SU-DHL-6 (cell line): ENCODE results near the gene LYPD3.

Experiments
- H2AFZ ChIP-seq: fragments of 200-600 bp; sonication (generic); 2 replicates; pipeline ENCODE4 v1.6.1; 2014; ENCODE audit warnings: low read depth, mild to moderate bottlenecking, moderate library complexity, mixed read lengths, antibody characterized with exemption, low read length; ENCODE audit not compliant: severe bottlenecking
- H3F3A ChIP-seq: fragments of 200-600 bp; shearing (Covaris generic); 2 replicates; pipeline ENCODE4 v1.6.0; 2016; ENCODE audit warnings: antibody characterized with exemption, mild to moderate bottlenecking; ENCODE audit not compliant: insufficient read depth
- H3K27ac ChIP-seq: fragments of 200-600 bp; sonication (generic); 2 replicates; pipeline ENCODE4 v1.5.1; 2016; ENCODE audit warnings: low read depth, mild to moderate bottlenecking, low read length, moderate library complexity, mixed read lengths
- H3K27me3 ChIP-seq: fragments of 200-600 bp; sonication (generic), shearing (Covaris generic); 2 replicates; pipeline ENCODE4 v1.6.0; 2014; ENCODE audit warnings: mild to moderate bottlenecking, low read length
- H3K36me3 ChIP-seq: fragments of 200-600 bp; sonication (generic); 2 replicates; pipeline ENCODE4 v1.6.1; 2014; ENCODE audit warnings: mild to moderate bottlenecking, low read length, mixed read lengths
- H3K4me2 ChIP-seq: fragments of 300-600, 200-600 bp; shearing (Covaris generic), sonication (generic); 2 replicates; pipeline ENCODE4 v1.6.0; 2014; ENCODE audit warnings: low read length, low read depth, mild to moderate bottlenecking; ENCODE audit not compliant: poor library complexity, severe bottlenecking
- H3K4me3 ChIP-seq: fragments of 200-600 bp; sonication (generic); 2 replicates; pipeline ENCODE4 v1.5.1; 2014; ENCODE audit warnings: antibody characterized with exemption, low read length, mild to moderate bottlenecking, mixed read lengths; ENCODE audit not compliant: insufficient read depth, poor library complexity, severe bottlenecking
- H3K79me2 ChIP-seq: fragments of 200-600 bp; sonication (generic); 2 replicates; pipeline ENCODE4 v1.6.1; 2014; ENCODE audit warnings: mild to moderate bottlenecking, low read length, moderate library complexity; ENCODE audit not compliant: insufficient read depth
- H3K9ac ChIP-seq: fragments of 200-600 bp; sonication (generic); 2 replicates; pipeline ENCODE4 v1.7.0; 2014; ENCODE audit warnings: mild to moderate bottlenecking, low read length
- H3K9me2 ChIP-seq: fragments of 200-600 bp; sonication (generic); replicated peaks from 2 replicates; pipeline ENCODE4 v1.6.1; 2014; ENCODE audit warnings: low read length; ENCODE audit not compliant: insufficient read depth
- H3K9me3 ChIP-seq: fragments of 200-600 bp; sonication (generic); 2 replicates; pipeline ENCODE4 v1.6.1; 2014; ENCODE audit warnings: low read length, mixed read lengths; ENCODE audit not compliant: insufficient read depth
- H4K20me1 ChIP-seq: fragments of 200-600 bp; sonication (generic); 2 replicates; pipeline ENCODE4 v1.6.1; 2014; ENCODE audit warnings: low read depth, mild to moderate bottlenecking, antibody characterized with exemption, low read length, moderate library complexity, mixed read lengths
- CTCF ChIP-seq: fragments of 200-600 bp; sonication (generic); IDR thresholded peaks from one replicate; pipeline ENCODE4 v1.5.1; 2017; ENCODE audit warnings: antibody characterized with exemption, mild to moderate bottlenecking, low read length, moderate library complexity; ENCODE audit not compliant: insufficient read depth, poor library complexity, severe bottlenecking
- EZH2phosphoT487 ChIP-seq: fragments of 200-600 bp; sonication (generic), shearing (Covaris generic); conservative IDR thresholded peaks from 2 replicates; pipeline ENCODE4 v1.6.1; 2018; ENCODE audit warnings: mild to moderate bottlenecking, antibody characterized with exemption, low read length, moderate library complexity, mixed read lengths

LYPD3 gene

GRCh38 chr19:43463381-43464133, 1.9 kb downstream of the LYPD3 start:
- no peaks in the 10 kb centered on the region for H3K36me3 ChIP-seq
- peak overlapping the region; percentile 44 for H3K4me2 ChIP-seq
- TF ChIP-seq CTCF (no peak), EZH2phosphoT487 (no peak)
- H3K79me2 ChIP-seq, result no peaks in the 10 kb centered on the region
- peak overlapping the region; percentile 67 for H2AFZ ChIP-seq
- no peaks in the 10 kb centered on the region for H3F3A ChIP-seq
- H4K20me1 ChIP-seq, result no peaks in the 10 kb centered on the region
- H3K9me3 ChIP-seq, result no peaks in the 10 kb centered on the region
- H3K4me3 ChIP-seq, result peak overlapping the region; percentile 50
- H3K27ac ChIP-seq, result no peak overlapping the region
- no peaks in the 10 kb centered on the region for H3K9me2 ChIP-seq
- peak overlapping the region; percentile 22; the same call in 1 of the 2 replicates for H3K9ac ChIP-seq
- H3K27me3 ChIP-seq, result no peaks in the 10 kb centered on the region

- no peak overlapping the region for H3K9ac ChIP-seq
- H2AFZ ChIP-seq, result no peak overlapping the region
- TF ChIP-seq CTCF (no peak), EZH2phosphoT487 (no peak)
- H3F3A ChIP-seq, result no peaks in the 10 kb centered on the region
- no peak overlapping the region for H3K4me2 ChIP-seq
- H3K9me2 ChIP-seq, result no peaks in the 10 kb centered on the region
- H3K27me3 ChIP-seq, result no peaks in the 10 kb centered on the region
- H3K36me3 ChIP-seq, result no peaks in the 10 kb centered on the region
- no peak overlapping the region for H3K27ac ChIP-seq
- no peak overlapping the region for H3K4me3 ChIP-seq
- H4K20me1 ChIP-seq, result no peaks in the 10 kb centered on the region
- no peaks in the 10 kb centered on the region for H3K79me2 ChIP-seq
- H3K9me3 ChIP-seq, result no peaks in the 10 kb centered on the region
These were observed 2.5 kb downstream of the LYPD3 start for GRCh38 chr19:43462785-43463380.

- H3K4me2 ChIP-seq, result no peak overlapping the region
These were observed 3.0 kb downstream of the LYPD3 start for GRCh38 chr19:43462383-43462782.

GRCh38 chr19:43461303-43461702, 4.1 kb downstream of the LYPD3 start:
- TF ChIP-seq EZH2phosphoT487 (no peak), CTCF (no peak)
- no peaks in the 10 kb centered on the region for H3F3A ChIP-seq
- no peaks in the 10 kb centered on the region for H3K9me2 ChIP-seq
- H3K4me3 ChIP-seq, result no peak overlapping the region
- no peak overlapping the region for H3K9ac ChIP-seq
- no peaks in the 10 kb centered on the region for H3K9me3 ChIP-seq
- H3K79me2 ChIP-seq, result no peaks in the 10 kb centered on the region
- H2AFZ ChIP-seq, result no peak overlapping the region
- H3K27ac ChIP-seq, result no peak overlapping the region
- H3K27me3 ChIP-seq, result no peaks in the 10 kb centered on the region
- H4K20me1 ChIP-seq, result no peaks in the 10 kb centered on the region
- H3K4me2 ChIP-seq, result no peak overlapping the region
- H3K36me3 ChIP-seq, result no peaks in the 10 kb centered on the region

More at GRCh38 chr19:43462383-43462782, 3.0 kb downstream of the LYPD3 start:
- H3K9me2 ChIP-seq, result no peaks in the 10 kb centered on the region
- H3F3A ChIP-seq, result no peaks in the 10 kb centered on the region
- no peaks in the 10 kb centered on the region for H3K79me2 ChIP-seq
- H2AFZ ChIP-seq, result no peak overlapping the region
- no peak overlapping the region for H3K27ac ChIP-seq
- H4K20me1 ChIP-seq, result no peaks in the 10 kb centered on the region
- no peaks in the 10 kb centered on the region for H3K9me3 ChIP-seq
- no peak overlapping the region for H3K9ac ChIP-seq
- no peaks in the 10 kb centered on the region for H3K27me3 ChIP-seq
- no peak for TF ChIP-seq EZH2phosphoT487
- no peaks in the 10 kb centered on the region for H3K36me3 ChIP-seq
- H3K4me3 ChIP-seq, result no peak overlapping the region
